Testis (tissue), 3 donors: ENCODE data around the gene DAZAP1. TPM values are rescaled to one million over a fixed set of nuclear protein-coding genes. Genes with fewer than 3 reads are reported as not detected.

Experiments used
- DNase-seq: peaks from one replicate; pipeline ENCODE4 v3.0.0-alpha.2; 2019
- H3K27ac ChIP-seq, 2 donors: fragments of 200-600 bp; sonication (generic); one replicate each; pipeline ENCODE4 v1.5.1; 2019
- H3K27me3 ChIP-seq: fragments of 200-600 bp; sonication (generic); one replicate; pipeline ENCODE4 v1.5.1; 2019
- H3K36me3 ChIP-seq: fragments of 200-600 bp; sonication (generic); one replicate; pipeline ENCODE4 v1.5.1; 2017; ENCODE audit warnings: low read depth; ENCODE audit errors: missing control alignments
- H3K4me1 ChIP-seq: fragments of 200-600 bp; sonication (generic); one replicate; pipeline ENCODE4 v1.5.1; 2019
- H3K4me3 ChIP-seq, 2 donors: fragments of 200-600 bp; sonication (generic); one replicate each; pipeline ENCODE4 v1.5.1; 2017 to 2019
- H3K9me3 ChIP-seq: fragments of 200-600 bp; sonication (generic); one replicate; pipeline ENCODE4 v1.5.1; 2017
- POLR2A ChIP-seq: fragments of 450-650 bp; IDR thresholded peaks from one replicate; pipeline ENCODE4 v1.6.1; 2017; ENCODE audit warnings: antibody characterized with exemption, mild to moderate bottlenecking, moderate library complexity
- WGBS, 2 donors: methylation state at CpG; one replicate each; pipeline ENCODE4 v1.1.5; 2018; 5-methylcytosine and 5-hydroxymethylcytosine counted together
- intact Hi-C: fragments of 100-400 bp; cut with DNase I; formaldehyde crosslinking; loops from one replicate; pipeline ENCODE4 v1.15.1; 2023; ENCODE audit warnings: low total_unique reads
- polyA plus RNA-seq: library from polyadenylated mRNA; stranded (reverse); fragments of 350-450 nt; fragmentation: Illumina TruSeq; extraction: RNeasy Lipid Tissue Mini Kit (QIAGEN cat#74804); gene quantifications from one replicate; pipeline ENCODE4 v1.2.3, GENCODE V29; 2014; ENCODE audit warnings: low read depth, low replicate concordance; ENCODE audit not compliant: insufficient read depth
- total RNA-seq, 2 donors: library from RNA; depleted of rRNA; stranded (reverse); fragments of >200 nt; gene quantifications; one replicate each; pipeline ENCODE4 v1.2.3, GENCODE V29; 2016
- TF ChIP-seq, protein P1 (sequence below), 3 experiments: fragments of 450-650 bp in 2 of 3; fragments of 200-600 bp in 1 of 3; sonication (generic) in 1 of 3; IDR thresholded peaks; one replicate each; pipeline ENCODE4 v1.5.1; 2016 to 2019; ENCODE audit warnings: antibody characterized with exemption in 3 of 3, mild to moderate bottlenecking in 2 of 3, moderate library complexity in 1 of 3

The DAZAP1 gene
- total and polyA plus RNA-seq, 3 donors from 2014 or later = 97.9 to 215 (median 99.6) TPM

- no peak for TF ChIP-seq POLR2A
- TF ChIP-seq, protein P1, sequence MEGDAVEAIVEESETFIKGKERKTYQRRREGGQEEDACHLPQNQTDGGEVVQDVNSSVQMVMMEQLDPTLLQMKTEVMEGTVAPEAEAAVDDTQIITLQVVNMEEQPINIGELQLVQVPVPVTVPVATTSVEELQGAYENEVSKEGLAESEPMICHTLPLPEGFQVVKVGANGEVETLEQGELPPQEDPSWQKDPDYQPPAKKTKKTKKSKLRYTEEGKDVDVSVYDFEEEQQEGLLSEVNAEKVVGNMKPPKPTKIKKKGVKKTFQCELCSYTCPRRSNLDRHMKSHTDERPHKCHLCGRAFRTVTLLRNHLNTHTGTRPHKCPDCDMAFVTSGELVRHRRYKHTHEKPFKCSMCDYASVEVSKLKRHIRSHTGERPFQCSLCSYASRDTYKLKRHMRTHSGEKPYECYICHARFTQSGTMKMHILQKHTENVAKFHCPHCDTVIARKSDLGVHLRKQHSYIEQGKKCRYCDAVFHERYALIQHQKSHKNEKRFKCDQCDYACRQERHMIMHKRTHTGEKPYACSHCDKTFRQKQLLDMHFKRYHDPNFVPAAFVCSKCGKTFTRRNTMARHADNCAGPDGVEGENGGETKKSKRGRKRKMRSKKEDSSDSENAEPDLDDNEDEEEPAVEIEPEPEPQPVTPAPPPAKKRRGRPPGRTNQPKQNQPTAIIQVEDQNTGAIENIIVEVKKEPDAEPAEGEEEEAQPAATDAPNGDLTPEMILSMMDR (IDR thresholded peaks at IDR 0.05) = no peak
- DNase-seq = no peak
- no peaks in the 10 kb centered on the region for H3K27me3 ChIP-seq
- no peak overlapping the region for H3K4me3 ChIP-seq
- 55% methylated on average over 53 of the region's 70 CpGs; no CpG with 5 or more reads in 1 of the 2 donors for WGBS, 2 donors
- no peak overlapping the region for H3K27ac ChIP-seq
- no peaks in the 10 kb centered on the region for H3K36me3 ChIP-seq
- peaks cover 23% of the 10 kb centered on the region for H3K4me1 ChIP-seq
- intact Hi-C loops = no loop called here
- H3K9me3 ChIP-seq = no peaks in the 10 kb centered on the region
Measured at GRCh38 chr19:1466461-1467214, 59.3 kb downstream of the DAZAP1 start.

GRCh38 chr19:1467215-1467489, 59.8 kb downstream of the DAZAP1 start:
- Histone ChIP-seq H3K4me1 (peaks cover 24% of the 10 kb centered on the region), H3K27ac (no peak overlapping the region), H3K9me3 (no peaks in the 10 kb centered on the region), H3K4me3 (no peak overlapping the region), H3K27me3 (no peaks in the 10 kb centered on the region), H3K36me3 (no peaks in the 10 kb centered on the region)
- intact Hi-C loops = no loop called here
- DNase-seq = no peak
- TF ChIP-seq, protein P1 (IDR thresholded peaks at IDR 0.05) = no peak
- TF ChIP-seq POLR2A = no peak
- WGBS, 2 donors = 54% methylated on average over 36 of the region's 36 CpGs; no CpG with 5 or more reads in 1 of the 2 donors

DNA sequence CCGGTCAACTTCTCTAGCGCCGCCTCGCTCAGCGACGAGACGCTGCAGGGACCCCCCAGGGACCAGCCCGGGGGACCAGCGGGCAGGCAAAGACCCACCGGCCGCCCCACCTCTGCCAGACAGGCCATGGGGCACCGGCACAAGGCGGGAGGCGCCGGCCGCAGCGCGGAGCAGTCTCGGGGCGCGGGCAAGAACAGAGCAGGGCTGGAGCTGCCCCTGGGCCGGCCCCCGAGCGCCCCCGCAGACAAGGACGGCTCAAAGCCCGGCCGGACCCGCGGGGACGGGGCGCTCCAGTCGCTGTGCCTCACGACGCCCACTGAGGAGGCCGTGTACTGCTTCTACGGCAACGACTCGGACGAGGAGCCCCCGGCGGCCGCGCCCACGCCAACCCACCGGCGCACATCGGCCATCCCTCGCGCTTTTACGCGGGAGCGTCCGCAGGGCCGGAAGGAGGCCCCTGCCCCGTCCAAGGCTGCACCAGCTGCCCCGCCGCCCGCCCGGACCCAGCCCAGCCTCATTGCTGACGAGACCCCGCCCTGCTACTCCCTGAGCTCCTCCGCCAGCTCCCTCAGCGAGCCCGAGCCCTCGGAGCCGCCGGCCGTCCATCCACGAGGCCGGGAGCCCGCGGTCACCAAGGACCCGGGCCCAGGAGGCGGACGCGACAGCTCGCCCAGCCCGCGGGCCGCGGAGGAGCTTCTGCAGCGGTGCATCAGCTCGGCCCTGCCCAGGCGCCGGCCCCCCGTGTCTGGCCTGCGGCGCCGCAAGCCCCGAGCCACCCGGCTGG, 60.3 kb downstream of the DAZAP1 start:
- intact Hi-C loops = no loop called here
- H3K4me3 ChIP-seq = peak overlapping the region in 1 of 2 donors; percentile 10
- H3K9me3 ChIP-seq = no peaks in the 10 kb centered on the region

GRCh38 chr19:1468274-1468820, 61.0 kb downstream of the DAZAP1 start:
- no peak for DNase-seq
- Histone ChIP-seq H3K36me3 (no peaks in the 10 kb centered on the region), H3K4me3 (peak overlapping the region in 1 of 2 donors; percentile 10), H3K4me1 (peaks cover 24% of the 10 kb centered on the region), H3K27ac (no peak overlapping the region), H3K9me3 (no peaks in the 10 kb centered on the region), H3K27me3 (no peaks in the 10 kb centered on the region)
- 37 to 64% methylated on average over 5 to 48 of the region's 49 CpGs for whole genome bisulfite sequencing, 2 donors
- intact Hi-C loops = no loop called here
- TF ChIP-seq, protein P1 (IDR thresholded peaks at IDR 0.05) = no peak
- no peak for TF ChIP-seq POLR2A

More for the DNA sequence above, 60.3 kb downstream of the DAZAP1 start:
- no peak overlapping the region for H3K27ac ChIP-seq
- H3K36me3 ChIP-seq = no peaks in the 10 kb centered on the region
- WGBS, 2 donors = 49 to 61% methylated on average over 23 to 92 of the region's 92 CpGs
- TF ChIP-seq, protein P1 (IDR thresholded peaks at IDR 0.05) = no peak
- TF ChIP-seq POLR2A = no peak
- H3K27me3 ChIP-seq = no peaks in the 10 kb centered on the region
- H3K4me1 ChIP-seq = peaks cover 24% of the 10 kb centered on the region
- DNase-seq = no peak
